Activated CD4-positive, alpha-beta memory T cell treated with anti-CD3 and anti-CD28 coated beads for 36 hours (primary cell): Measurements from ENCODE around the gene C2orf81. TPM values are rescaled to one million over a fixed set of nuclear protein-coding genes. Genes with fewer than 3 reads are reported as not detected.
"Not testable (repeated sequence)": the region's sequence is repeated elsewhere in the genome, so short reads cannot be mapped to it uniquely, and the experiment has no call there.

Source experiments
- CTCF ChIA-PET: fragments of 350-600 bp; sonication (Branson Sonifier 250); formaldehyde crosslinking; loops from one replicate; lab custom pipeline; 2021; ENCODE audit warnings: antibody characterized with exemption, inconsistent platforms; lab: Charles Lee
- POLR2A ChIA-PET: fragments of 350-600 bp; sonication (Branson Sonifier 250); formaldehyde crosslinking; loops from one replicate; lab custom pipeline; 2021; ENCODE audit warnings: antibody characterized with exemption; lab: Charles Lee
- DNase-seq: peaks from one replicate; pipeline ENCODE4 v3.0.0-alpha.2; 2020
- H3K27ac Mint-ChIP-seq: one replicate; pipeline ENCODE4 v1.8.0; 2021; ENCODE audit warnings: mixed read lengths
- H3K27me3 Mint-ChIP-seq: one replicate; pipeline ENCODE4 v1.8.0; 2021; ENCODE audit warnings: mixed read lengths
- H3K36me3 Mint-ChIP-seq: one replicate; pipeline ENCODE4 v1.8.0; 2021; ENCODE audit warnings: mixed read lengths
- H3K4me1 Mint-ChIP-seq: one replicate; pipeline ENCODE4 v1.8.0; 2021; ENCODE audit warnings: low read depth, mixed read lengths
- H3K4me3 Mint-ChIP-seq: one replicate; pipeline ENCODE4 v1.8.0; 2021; ENCODE audit warnings: mild to moderate bottlenecking, mixed read lengths
- H3K9me3 Mint-ChIP-seq: one replicate; pipeline ENCODE4 v1.8.0; 2021; ENCODE audit warnings: mixed read lengths
- intact Hi-C: fragments of 100-400 bp; cut with micrococcal nuclease; formaldehyde crosslinking; loops from one replicate; pipeline ENCODE4 v1.15.1; 2023
- total RNA-seq, 2 experiments: library from RNA; stranded (reverse); gene quantifications; one replicate each; pipeline ENCODE4 v1.2.3, GENCODE V29; 2021

C2orf81 gene
- 1 to 10 TPM; 2.4 to 2.8 TPM for total RNA-seq

DNA sequence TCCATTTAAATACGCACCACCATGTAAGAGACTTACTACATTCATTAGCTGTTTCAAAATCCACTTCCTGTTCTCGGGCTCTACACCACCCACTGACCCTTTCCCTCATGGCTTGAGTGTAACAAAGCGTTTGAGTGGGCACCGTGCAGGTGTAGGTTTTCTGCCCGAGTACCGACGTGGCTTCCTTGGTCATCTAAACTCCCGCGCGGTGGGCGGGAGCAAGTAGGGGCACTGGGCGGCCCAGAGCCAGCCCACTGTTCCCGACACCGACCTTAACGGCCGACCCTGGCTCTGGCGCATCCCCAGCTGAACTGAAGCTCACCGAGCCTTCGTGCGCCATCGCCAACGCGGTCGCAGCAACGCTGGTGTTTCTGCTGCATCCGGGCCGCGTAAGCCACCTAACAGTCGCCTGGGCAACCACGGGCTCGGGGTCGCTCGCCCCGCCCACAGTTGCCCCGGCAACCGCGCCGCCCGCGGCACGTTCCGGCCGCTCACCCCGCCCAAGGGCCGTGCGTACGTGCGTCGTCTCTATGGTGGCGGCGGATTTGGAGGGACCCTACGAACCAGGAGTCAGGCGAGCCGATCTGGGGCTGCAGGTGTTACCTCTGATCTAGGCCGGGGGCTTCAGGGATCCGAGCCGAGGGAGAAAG is at the start of gene C2orf81, which contains the start of gene WDR54:
TSS of gene C2orf81 (minus strand) at position 399 of the 650 bp plus-strand sequence. CDS start at position 340, 59 bp downstream.
TSS of gene WDR54 (plus strand) at position 510 of the 650 bp plus-strand sequence. CDS start 424 bp downstream, outside the sequence.
- H3K9me3 Mint-ChIP-seq, result no peaks in the 10 kb centered on the region
- CTCF ChIA-PET, result interaction anchor here (0.8 to 2.3 kb wide), 6 partner anchors 21 to 166 kb away, joined by 4 to 10 read pairs (median 6); partner anchors contain the start of genes CCDC142, INO80B and TTC31
- peaks cover 21% of the 10 kb centered on the region for H3K4me1 Mint-ChIP-seq
- no peaks in the 10 kb centered on the region for H3K27me3 Mint-ChIP-seq
- POLR2A ChIA-PET, result interaction anchor here (0.6 to 3.4 kb wide), 7 partner anchors 10 to 51 kb away, joined by 3 to 10 read pairs (median 3); partner anchors contain the start of genes INO80B, MOGS, MRPL53 and WBP1
- intact Hi-C loops, result loop anchor here (1.0 kb wide), 1 partner anchor 33 kb away; no protein-coding TSS in a partner anchor
- peak; percentile 96 for DNase-seq
- peaks cover 9% of the 10 kb centered on the region for H3K36me3 Mint-ChIP-seq
- H3K4me3 Mint-ChIP-seq, result peak within 1 kb of the TSS; percentile 95
- peak within 1 kb of the TSS; percentile 92 for H3K27ac Mint-ChIP-seq

DNA sequence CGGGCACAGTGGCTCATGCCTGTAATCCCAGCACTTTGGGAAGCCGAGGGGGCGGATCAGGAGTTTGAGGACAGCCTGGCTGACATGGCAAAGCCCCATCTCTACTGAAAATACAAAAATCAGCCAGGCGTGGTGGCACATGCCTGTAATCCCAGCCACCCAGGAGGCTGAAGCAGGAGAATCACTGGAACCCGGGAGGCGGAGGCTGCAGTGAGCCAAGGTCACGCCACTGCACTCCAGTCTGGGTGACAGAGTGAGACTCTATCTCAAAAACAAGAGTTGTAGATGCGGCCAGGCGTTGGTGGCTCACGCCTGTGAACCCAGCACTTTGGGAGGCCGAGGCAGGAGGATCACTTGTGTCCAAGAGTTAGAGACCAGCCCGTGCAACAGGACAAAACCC is 49.3 kb upstream of the C2orf81 start:
- Mint-ChIP-seq H3K36me3 (peaks cover 21% of the 10 kb centered on the region), H3K4me1 (peaks cover 22% of the 10 kb centered on the region), H3K27ac (peak overlapping the region; percentile 71), H3K4me3 (peak overlapping the region; percentile 35)
- CTCF ChIA-PET, result interaction anchor here (1.2 to 4.8 kb wide), 2 partner anchors 12 to 13 kb away, joined by 11 to 47 read pairs; partner anchors contain the start of genes CCDC142, TTC31 and WBP1
- POLR2A ChIA-PET, result interaction anchor here (2.4 kb wide), 1 partner anchor 12 kb away, joined by 20 read pairs; the partner anchor contains the start of gene WBP1
- H3K27me3 Mint-ChIP-seq, intact Hi-C loops, DNase-seq, H3K9me3 Mint-ChIP-seq: not testable (repeated sequence)

DNA sequence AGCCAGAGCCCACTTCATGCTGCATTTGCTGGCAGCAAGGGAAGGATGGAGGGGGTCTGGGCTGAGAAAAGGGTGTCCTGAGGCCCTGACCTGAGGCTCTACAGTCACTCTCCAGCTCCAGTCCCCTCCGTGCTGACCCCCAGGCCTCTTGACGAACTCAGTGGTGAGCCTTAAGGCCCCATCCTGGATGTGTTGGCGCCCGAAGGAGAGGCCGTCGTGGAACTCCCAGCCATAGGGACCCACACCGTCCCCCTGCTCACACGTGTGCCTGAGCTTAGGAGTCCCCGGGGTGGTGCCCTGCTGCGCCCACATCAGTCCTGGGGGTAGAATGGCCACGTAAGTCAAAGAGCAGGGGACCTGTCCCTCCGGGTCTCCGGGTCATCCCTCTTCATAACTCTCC is 43.0 kb upstream of the C2orf81 start:
- intact Hi-C loops, result no loop called here
- POLR2A ChIA-PET, result interaction anchor here (0.8 kb wide), 1 partner anchor 43 kb away, joined by 3 read pairs; no protein-coding TSS in a partner anchor

DNA sequence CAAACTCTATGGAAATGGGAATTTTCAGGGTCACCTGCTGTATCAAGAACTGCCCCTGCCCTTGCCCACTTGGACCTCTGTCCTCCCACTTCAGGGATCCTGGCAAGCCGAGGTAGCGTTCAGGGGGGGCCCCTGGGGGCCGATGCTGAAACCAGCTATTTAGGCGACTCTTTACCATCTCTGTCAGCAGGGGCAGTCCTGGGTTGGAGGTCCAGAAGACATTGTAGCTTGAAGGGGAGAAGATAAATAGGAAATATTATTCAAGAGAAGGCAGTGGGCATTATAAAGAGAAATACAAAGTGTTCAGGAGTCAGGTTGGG is 41.3 kb upstream of the C2orf81 start:
- ChIA-PET CTCF (no interaction called here), POLR2A (no interaction called here)
- H3K4me3 Mint-ChIP-seq, result peak overlapping the region; percentile 41
- H3K27ac Mint-ChIP-seq, result no peak overlapping the region
- H3K9me3 Mint-ChIP-seq, result no peaks in the 10 kb centered on the region
- H3K27me3 Mint-ChIP-seq, result peaks cover 2% of the 10 kb centered on the region
- DNase-seq, result no peak
- peaks cover 37% of the 10 kb centered on the region for H3K4me1 Mint-ChIP-seq
- intact Hi-C loops, result no loop called here
- peaks cover 17% of the 10 kb centered on the region for H3K36me3 Mint-ChIP-seq

More for the DNA sequence above, 43.0 kb upstream of the C2orf81 start:
- DNase-seq, result no peak
- Mint-ChIP-seq H3K4me3 (peak overlapping the region; percentile 98), H3K4me1 (peaks cover 27% of the 10 kb centered on the region), H3K27ac (peak overlapping the region; percentile 72), H3K27me3 (no peaks in the 10 kb centered on the region), H3K9me3 (no peaks in the 10 kb centered on the region), H3K36me3 (peaks cover 15% of the 10 kb centered on the region)
- CTCF ChIA-PET, result interaction anchor here (1.0 to 1.8 kb wide), 4 partner anchors 9 to 67 kb away, joined by 3 to 10 read pairs (median 4); partner anchors contain the start of genes CCDC142 and TTC31

DNA sequence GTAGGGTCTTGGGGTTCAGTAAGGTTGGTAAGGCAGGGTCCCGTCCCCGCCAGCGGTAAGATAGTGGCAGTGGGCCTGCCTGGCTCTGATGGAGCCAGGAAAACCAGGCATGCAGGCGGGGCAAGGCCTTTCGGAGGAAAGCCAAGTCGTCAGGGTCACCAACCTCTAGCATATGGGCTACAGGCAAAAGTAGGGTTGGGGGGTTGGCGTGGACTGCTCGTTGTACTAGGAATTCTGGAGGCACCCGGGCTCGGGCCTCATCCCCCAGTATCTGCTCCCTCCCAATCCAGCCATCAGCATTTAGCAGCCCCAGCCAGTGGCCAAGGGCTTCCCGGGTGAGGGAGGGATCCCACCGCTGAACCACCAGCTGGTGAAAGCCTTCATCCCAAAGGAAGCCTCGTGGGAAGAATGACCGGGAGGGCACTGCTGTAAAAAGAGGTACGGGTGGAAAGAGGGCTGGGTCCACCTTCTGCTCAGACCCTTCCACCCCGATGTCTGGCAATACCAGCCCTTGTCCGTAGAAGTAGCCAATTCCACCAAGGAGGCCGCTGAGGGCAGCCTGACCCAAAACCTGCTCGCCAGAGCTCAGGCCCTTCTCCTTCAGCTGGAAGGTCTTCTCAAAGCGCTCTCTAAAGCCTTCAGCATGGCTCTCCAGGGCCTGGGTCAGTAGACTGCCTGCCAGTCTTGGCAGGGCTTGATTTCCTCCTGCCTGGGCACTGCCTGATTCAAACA is 40.8 kb upstream of the C2orf81 start:
- Mint-ChIP-seq H3K4me1 (peaks cover 37% of the 10 kb centered on the region), H3K27ac (no peak overlapping the region), H3K4me3 (no peak overlapping the region), H3K27me3 (peaks cover 2% of the 10 kb centered on the region), H3K9me3 (no peaks in the 10 kb centered on the region), H3K36me3 (peaks cover 17% of the 10 kb centered on the region)
- no peak for DNase-seq
- intact Hi-C loops, result no loop called here
- ChIA-PET POLR2A (no interaction called here), CTCF (interaction anchor here (0.7 kb wide), 1 partner anchor 67 kb away, joined by 3 read pairs; no protein-coding TSS in a partner anchor)

DNA sequence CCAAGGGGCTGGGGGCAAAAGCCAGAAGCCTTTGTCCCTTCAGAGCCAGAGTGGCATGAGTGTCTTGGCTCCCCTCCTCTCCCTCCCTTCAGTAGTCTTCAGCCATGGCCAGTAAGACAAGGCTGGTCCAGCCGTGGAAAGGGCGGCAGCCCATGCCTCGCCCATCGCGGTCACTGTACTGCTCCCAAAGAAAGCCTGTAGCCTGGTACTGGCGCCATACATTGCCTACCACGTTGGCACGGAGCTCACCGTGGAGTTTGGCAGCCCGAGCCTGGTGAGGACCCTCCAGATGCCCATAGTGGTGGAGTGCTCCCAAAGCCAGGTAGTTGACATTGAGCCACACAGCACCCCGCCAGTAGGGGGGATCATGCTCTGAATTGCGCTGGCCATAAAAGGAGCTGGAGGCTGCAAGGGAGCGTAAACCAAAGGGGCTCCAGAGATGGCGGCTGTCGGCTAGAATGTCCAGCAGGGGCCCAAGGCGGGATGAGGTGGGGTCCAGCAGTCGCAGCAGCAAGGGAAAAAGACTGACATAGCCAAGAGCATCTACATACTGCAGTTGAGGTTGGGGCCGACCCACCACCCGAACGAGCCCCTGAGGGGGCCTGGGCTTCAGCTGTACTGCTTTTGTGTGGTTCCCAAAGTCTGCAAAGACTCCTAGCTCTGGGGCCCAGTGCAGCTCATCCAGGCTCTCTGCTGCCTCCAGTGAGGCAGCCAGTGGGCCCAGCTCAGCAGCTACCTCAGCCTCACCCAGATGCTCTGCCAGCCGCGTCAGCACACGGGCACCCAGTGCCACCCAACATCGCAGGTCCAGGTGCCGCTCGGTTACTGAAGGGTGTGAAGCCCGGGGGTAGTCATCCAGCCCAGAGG is 40.0 kb upstream of the C2orf81 start:
- intact Hi-C loops, result no loop called here
- peaks cover 44% of the 10 kb centered on the region for H3K4me1 Mint-ChIP-seq
- no peaks in the 10 kb centered on the region for H3K9me3 Mint-ChIP-seq
- DNase-seq, result no peak
- peaks cover 19% of the 10 kb centered on the region for H3K36me3 Mint-ChIP-seq
- no peak overlapping the region for H3K4me3 Mint-ChIP-seq
- ChIA-PET CTCF (interaction anchor here (0.7 kb wide), 1 partner anchor 67 kb away, joined by 3 read pairs; no protein-coding TSS in a partner anchor), POLR2A (no interaction called here)
- peaks cover 2% of the 10 kb centered on the region for H3K27me3 Mint-ChIP-seq
- H3K27ac Mint-ChIP-seq, result peak overlapping the region; percentile 38

DNA sequence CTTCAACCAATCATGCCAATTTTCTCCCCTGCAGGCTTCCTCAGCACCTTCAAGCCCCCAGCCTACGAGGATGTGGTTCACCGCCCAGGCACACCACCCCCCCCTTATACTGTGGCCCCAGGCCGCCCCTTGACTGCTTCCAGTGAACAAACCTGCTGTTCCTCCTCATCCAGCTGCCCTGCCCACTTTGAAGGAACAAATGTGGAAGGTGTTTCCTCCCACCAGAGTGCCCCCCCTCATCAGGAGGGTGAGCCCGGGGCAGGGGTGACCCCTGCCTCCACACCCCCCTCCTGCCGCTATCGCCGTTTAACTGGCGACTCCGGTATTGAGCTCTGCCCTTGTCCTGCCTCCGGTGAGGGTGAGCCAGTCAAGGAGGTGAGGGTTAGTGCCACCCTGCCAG is 38.8 kb upstream of the C2orf81 start:
- H3K4me1 Mint-ChIP-seq, result peaks cover 54% of the 10 kb centered on the region
- not testable (repeated sequence) for H3K9me3 Mint-ChIP-seq

DNA sequence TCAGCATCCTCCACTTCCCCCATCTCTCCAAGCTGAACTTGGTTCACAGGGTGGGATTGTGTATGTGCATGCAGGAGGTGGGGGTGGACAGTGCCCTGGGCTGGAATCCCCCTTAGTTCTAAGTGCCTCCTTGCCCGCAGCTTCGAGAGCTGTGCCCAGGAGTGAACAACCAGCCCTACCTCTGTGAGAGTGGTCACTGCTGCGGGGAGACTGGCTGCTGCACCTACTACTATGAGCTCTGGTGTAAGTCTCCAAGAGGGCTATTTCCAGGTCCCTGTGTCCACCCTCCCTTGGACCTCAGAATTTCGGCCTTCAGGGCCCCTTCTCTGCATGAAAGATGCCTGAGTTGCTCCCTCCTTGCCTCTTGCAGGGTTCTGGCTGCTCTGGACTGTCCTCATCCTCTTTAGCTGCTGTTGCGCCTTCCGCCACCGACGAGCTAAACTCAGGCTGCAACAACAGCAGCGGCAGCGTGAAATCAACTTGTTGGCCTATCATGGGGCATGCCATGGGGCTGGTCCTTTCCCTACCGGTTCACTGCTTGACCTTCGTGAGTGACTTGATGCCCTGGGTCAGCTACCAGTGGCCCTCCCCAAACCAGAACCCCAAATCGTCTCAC is 38.2 kb upstream of the C2orf81 start:
- Mint-ChIP-seq H3K4me1 (peaks cover 58% of the 10 kb centered on the region), H3K4me3 (peak overlapping the region; percentile 87), H3K27ac (peak overlapping the region; percentile 74), H3K36me3 (peaks cover 20% of the 10 kb centered on the region)
- not testable (repeated sequence) for H3K9me3 Mint-ChIP-seq, H3K27me3 Mint-ChIP-seq, DNase-seq
- ChIA-PET CTCF (interaction anchor here (3.2 kb wide), 1 partner anchor 23 kb away, joined by 17 read pairs; the partner anchor contains the start of genes CCDC142 and TTC31), POLR2A (interaction anchor here (0.6 to 3.2 kb wide), 7 partner anchors 9 to 71 kb away, joined by 3 to 20 read pairs (median 6); partner anchors contain the start of genes AUP1, CCDC142, DQX1 and HTRA2)
- intact Hi-C loops, result loop anchor here (10.0 kb wide), 1 partner anchor 1225 kb away; the partner anchor contains the start of genes CCT7 and PRADC1

More for the DNA sequence above, 38.8 kb upstream of the C2orf81 start:
- H3K27ac Mint-ChIP-seq, DNase-seq, CTCF ChIA-PET, H3K27me3 Mint-ChIP-seq, intact Hi-C loops: not testable (repeated sequence)
- H3K4me3 Mint-ChIP-seq, result peak overlapping the region; percentile 87
- POLR2A ChIA-PET, result interaction anchor here (2.5 to 3.2 kb wide), 2 partner anchors 12 to 21 kb away, joined by 19 to 20 read pairs; partner anchors contain the start of genes CCDC142, MRPL53 and TTC31
- peaks cover 19% of the 10 kb centered on the region for H3K36me3 Mint-ChIP-seq

DNA sequence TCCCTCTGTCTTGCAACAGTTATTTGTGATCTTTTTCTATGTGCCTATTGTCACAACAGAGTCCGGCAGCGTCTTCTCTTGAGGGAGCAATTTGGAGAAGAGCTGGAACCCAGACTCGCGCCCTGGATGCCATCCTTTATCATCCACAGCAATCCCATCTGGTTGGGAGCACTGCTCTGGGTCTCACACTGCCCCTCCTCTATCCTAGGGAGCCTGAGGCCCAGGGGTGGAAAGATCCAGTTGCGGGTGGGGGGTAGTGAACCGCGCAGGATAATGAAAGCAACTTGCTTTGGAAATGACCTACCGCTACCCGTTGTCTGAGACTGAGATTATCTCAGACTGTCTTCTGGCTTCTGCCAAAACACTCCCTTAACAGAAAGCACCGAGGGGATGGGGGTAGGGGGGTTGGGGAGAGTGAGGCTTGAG is 37.5 kb upstream of the C2orf81 start:
- Mint-ChIP-seq H3K4me3 (peak overlapping the region; percentile 87), H3K4me1 (peaks cover 58% of the 10 kb centered on the region), H3K36me3 (peaks cover 20% of the 10 kb centered on the region), H3K27me3 (peaks cover 2% of the 10 kb centered on the region), H3K9me3 (no peaks in the 10 kb centered on the region), H3K27ac (peak overlapping the region; percentile 99)
- DNase-seq, result peak; percentile 46
- CTCF ChIA-PET, result interaction anchor here (0.9 to 3.6 kb wide), 6 partner anchors 8 to 72 kb away, joined by 5 to 19 read pairs (median 8); partner anchors contain the start of genes CCDC142, HTRA2, MRPL53 and TTC31
- POLR2A ChIA-PET, result interaction anchor here (1.1 to 3.2 kb wide), 7 partner anchors 10 to 72 kb away, joined by 3 to 20 read pairs (median 10); partner anchors contain the start of genes AUP1, C2orf81, CCDC142 and DQX1
- intact Hi-C loops, result loop anchor here (1.0 to 10.0 kb wide), 6 partner anchors 13 to 1224 kb away; partner anchors contain the start of genes AUP1, CCT7, HTRA2 and MRPL53
